ENCODE results near the gene ARHGAP36.

- TF ChIP-seq, protein P1, sequence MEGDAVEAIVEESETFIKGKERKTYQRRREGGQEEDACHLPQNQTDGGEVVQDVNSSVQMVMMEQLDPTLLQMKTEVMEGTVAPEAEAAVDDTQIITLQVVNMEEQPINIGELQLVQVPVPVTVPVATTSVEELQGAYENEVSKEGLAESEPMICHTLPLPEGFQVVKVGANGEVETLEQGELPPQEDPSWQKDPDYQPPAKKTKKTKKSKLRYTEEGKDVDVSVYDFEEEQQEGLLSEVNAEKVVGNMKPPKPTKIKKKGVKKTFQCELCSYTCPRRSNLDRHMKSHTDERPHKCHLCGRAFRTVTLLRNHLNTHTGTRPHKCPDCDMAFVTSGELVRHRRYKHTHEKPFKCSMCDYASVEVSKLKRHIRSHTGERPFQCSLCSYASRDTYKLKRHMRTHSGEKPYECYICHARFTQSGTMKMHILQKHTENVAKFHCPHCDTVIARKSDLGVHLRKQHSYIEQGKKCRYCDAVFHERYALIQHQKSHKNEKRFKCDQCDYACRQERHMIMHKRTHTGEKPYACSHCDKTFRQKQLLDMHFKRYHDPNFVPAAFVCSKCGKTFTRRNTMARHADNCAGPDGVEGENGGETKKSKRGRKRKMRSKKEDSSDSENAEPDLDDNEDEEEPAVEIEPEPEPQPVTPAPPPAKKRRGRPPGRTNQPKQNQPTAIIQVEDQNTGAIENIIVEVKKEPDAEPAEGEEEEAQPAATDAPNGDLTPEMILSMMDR (IDR thresholded peaks at IDR 0.05; ENCODE audit: insufficient read depth, low read depth, low read length): no peak
- no peak for TF ChIP-seq EZH2 (IDR thresholded peaks at IDR 0.05; ENCODE audit: insufficient read depth, low read length)
Measured at GRCh38 chrX:131073607-131074006, 15.5 kb downstream of the ARHGAP36 start.

Data from astrocyte (in vitro differentiated cells and primary cell).